UCSD-AML1 (cell line): ENCODE measurements around the gene TRAPPC11.

Experiments used
- DNase-seq: peaks from one replicate; lab custom pipeline; 2025; ENCODE audit not compliant: unreplicated experiment; lab: John Stamatoyannopoulos, UW

The TRAPPC11 gene

DNA sequence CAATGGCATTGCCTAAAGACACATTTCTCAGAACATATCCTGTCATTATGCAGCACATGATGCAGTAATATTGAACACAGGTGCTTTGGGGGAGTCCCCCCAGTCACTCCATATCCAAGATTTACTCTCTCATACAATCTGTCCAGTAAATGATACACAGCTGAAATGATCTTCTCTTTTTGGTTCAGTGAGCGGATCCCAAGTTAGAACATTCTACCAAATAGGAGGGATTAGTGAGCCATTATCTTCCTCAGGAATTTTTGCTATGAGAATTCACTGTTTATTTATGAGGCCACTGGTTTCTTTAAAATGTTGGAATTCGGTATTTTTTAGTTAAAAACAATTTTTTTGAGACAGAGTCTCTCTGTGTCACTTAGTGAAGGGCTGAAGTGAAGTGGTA is 96.5 kb downstream of the TRAPPC11 start:
- DNase-seq, result no peak

DNA sequence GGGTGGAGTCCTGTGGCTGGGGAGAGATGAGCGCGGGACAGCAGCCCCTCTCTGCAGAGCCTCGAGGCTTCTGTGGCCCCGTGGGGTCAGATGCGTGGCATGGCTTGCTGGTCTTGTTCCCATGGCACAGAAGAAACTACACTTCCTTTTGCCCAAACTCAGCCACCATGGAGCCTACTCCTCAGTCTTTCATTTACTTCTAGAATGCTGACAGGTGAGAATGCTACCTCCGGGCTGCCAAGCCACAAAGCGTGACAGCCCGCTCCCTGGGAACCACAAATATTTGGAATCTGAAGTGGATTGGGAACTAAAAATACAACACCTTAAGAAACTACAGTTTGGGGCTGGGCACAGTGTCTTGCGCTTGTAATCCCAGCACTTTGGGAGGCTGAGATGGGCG is 98.0 kb downstream of the TRAPPC11 start:
- DNase-seq, result no peak

DNA sequence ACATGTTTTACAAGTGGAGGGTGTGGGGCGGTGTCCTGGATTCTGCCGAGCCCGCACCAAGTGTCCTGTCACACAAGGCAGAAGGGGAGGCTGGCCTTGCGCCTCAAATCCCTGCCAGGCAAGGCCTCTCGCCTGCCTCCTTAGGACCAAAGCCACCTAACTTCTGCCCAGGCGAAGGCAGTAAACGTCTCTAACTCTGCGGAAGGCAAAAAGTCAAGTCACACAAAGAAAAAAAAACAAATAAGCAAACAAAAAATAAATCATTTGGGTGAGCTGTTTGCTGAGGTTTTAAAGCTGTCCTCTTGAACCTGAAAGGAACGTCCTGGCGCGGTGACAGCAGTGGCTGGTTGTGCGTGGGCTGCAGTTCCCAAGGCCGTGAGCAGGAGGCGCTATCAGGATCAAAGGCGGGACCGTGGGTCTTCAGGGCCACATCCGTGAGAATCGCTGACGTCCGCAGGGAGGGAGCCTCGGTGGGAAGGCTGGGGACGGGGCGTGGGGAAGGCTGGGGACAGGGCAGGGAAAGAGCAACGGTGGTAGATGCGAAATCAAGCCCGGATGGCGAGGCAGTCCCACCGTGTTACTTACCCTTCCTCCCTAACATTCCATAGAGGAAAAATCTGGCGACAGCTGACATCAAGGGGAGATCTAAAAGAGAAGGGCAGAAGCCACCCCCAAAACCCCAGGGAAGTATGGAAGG is 99.1 kb downstream of the TRAPPC11 start:
- DNase-seq, result no peak

DNA sequence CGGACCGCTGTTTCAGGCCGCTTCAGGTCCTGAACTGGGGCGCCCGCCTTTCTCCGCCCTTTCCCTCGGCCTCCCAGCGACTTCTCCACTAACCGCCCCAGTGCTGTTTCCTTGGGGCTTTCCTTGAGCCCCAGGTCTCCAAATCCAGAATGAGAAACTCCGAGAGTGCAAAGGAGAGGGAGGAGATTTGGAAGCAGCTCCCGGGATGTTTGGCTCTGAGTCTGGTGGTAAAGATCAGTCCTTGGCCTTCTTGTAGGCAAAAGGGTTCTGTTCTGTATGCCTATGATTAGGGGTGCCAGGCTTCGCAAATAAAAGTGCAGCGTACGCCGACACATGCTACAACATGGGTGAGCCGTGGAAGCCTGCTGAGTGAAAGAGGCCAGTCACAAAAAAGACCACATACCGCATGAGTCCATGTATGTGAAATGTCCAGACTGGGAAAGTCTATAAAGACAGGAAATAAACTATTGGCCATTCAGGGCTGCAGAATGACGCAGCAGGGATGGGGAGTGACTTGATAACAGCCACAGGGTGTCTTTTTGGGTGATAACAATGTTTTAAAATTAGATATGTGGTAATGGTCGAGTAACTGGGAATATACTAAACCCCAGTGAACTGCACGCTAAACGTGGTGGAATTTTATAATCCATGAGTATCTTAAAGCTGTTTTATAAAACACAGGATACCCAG is 99.8 kb downstream of the TRAPPC11 start:
- no peak for DNase-seq

DNA sequence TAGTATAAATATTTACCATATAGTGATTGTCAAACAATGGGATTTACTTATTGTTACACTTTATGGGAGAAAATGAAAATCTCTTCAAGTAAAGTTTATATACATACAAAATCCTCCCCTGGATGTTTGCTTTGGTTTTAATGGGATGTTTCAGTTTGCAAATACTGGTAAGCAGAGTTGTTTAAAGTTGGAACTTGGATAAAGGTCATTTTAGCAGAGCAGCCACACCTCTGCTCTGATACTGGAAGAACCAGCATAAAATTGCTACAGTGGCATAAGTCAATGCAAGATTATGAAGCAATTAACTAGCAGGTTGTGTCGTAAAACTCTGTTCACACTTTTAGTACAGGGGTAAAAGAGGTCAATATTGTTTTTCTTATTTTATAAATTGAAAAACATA is 101.2 kb downstream of the TRAPPC11 start:
- DNase-seq, result no peak
